HG03280 (cell line): ENCODE data around the gene CMTM2.

Experiments used
- ATAC-seq: cut with Tn5 transposase; IDR thresholded peaks from one replicate; pipeline ENCODE4 v1.9.1; 2021; ENCODE audit warnings: mild to moderate bottlenecking, moderate library complexity; ENCODE audit not compliant: unreplicated experiment

CMTM2 gene, protein sequence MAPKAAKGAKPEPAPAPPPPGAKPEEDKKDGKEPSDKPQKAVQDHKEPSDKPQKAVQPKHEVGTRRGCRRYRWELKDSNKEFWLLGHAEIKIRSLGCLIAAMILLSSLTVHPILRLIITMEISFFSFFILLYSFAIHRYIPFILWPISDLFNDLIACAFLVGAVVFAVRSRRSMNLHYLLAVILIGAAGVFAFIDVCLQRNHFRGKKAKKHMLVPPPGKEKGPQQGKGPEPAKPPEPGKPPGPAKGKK

DNA sequence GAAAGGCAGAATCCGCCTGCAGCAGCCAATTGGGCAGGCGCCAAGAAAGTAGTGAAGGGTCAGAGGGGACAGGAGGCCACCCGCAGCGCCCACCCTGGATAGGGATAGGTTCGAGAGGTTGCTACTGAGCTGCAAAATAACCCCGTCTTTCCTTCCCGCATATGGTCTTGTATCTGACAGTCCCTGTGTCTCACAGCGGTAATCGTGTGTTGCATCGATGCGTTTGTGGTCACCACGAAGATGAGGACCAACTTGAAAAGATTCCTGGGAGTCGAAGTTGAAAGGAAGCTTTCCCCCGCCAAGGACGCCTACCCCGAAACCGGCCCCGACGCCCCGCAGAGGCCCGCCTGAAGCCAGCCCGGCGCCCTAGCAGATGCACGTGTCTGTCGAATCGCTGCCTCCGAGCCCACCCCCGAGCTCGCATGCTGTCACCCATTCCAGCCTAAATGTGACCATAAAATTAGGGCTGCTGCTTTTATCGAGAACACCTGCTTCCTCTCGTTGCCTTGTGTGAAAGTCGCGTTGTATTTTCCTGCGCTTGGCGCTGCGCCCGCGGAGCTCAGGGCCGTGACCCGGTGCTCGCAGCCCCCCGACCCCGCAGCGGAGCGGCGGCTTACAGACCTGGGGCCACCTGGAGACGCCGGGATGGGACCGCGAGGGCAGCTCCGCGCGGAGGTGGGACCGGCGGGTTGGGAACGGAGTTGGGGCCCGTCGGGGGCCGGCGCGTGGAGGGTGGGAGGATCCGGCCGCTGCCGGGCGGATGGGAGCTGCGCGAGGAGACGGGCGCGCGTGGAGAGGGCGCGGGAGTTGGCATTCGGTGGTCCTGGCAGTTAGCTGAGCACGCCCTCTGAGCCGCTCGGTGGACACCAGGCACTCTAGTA, at the start of gene CMTM2:
TSS of gene CMTM2 (plus strand) at position 813 of the 881 bp plus-strand sequence. CDS start 145 bp downstream, outside the sequence.
- ATAC-seq, result no peak

DNA sequence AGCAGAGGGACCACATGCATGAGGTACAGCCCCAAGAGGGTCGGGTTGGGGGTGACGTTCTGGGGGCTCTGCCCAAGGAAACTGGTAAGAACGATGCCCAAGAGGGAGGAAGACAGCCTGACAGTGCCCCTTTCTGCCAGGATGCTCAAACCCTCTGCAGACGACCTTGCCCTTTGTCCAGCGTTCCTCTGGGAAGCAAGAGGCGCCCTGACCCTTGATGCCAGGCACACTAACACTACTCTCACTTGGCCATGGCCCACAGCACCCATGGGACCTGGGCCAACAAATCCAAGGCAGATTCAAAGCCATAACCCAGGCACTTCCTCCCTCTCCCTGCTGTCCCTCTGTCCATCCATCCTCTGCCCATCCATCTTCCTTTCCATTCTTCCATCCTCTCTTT, 49.8 kb upstream of the CMTM2 start:
- no peak for ATAC-seq

DNA sequence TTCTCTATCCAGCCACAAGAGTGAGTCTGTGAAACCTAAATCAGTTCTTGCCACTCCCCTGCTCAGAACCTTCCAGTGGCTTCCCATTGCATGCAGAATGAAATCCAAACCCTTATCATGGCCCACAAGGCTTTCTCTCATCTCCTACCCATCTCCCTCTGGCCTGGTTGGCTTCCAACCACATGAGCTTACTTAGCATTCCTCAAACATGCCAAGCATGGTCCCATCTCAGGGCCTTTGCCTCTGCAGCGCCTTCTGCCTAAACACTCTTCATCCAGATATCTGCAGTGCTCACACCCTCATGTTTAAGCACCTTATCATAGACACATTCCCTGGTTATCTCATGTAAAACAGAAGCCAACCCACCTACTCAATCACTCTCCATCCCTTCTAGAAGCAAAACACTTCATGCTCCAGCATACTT, 44.9 kb upstream of the CMTM2 start:
- ATAC-seq, result no peak

DNA sequence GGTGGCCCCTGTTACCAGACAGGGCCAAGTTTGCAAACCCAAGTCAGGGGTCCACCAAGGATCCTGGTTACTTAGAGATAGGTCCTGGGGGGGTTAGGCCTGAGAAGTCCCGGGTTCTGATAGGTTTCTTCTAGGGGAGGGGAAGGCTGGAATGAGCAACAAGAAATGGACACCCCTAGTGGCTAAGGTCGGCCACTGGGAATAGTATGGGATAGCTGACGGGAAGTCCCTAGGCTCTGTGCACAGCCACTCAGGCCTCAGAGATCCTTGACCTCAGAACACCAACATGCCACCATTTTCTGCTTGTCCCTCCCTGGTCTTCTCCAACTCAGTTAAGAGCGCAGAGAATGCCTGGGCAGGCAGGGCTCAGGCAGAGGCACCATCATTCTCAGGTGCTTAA, 42.7 kb upstream of the CMTM2 start:
- ATAC-seq, result no peak

DNA sequence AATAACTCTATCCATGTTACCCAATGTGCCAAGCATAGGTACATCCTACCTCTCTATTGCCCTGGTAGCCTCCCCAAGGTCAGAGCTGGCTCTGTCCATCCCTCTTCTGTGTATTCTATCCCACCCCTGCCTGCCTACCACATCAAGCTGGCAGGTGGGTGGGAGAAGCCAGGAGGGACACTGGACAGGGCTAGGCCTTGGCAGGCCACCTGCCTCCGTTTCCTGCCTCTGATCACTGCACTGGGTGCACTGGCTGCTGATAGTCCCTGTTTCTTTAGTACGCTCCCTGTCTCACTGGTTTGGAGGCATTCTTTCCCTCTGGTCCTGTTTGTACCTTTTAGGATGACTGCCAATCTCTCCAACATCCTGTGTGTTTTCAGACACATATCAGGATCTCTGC, 42.0 kb upstream of the CMTM2 start:
- ATAC-seq, result no peak

DNA sequence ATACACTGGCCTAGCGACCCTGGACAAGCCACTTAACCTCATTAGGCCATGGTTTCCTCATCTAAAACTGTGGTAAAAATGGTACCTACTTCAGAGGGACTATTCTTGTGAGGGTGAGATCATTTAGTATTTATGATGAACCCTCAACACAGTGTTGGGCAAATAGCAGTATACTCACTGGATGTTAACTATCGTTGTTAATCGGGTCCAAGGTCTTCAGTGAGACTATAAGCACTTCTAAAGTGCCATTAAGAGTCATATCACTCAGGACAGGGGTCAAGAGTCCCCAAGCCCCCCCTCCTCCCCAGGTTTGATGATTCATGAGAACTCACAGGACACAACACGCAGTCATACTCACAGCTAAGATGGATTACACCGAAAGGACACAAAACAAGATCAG, 40.4 kb upstream of the CMTM2 start:
- ATAC-seq, result no peak

DNA sequence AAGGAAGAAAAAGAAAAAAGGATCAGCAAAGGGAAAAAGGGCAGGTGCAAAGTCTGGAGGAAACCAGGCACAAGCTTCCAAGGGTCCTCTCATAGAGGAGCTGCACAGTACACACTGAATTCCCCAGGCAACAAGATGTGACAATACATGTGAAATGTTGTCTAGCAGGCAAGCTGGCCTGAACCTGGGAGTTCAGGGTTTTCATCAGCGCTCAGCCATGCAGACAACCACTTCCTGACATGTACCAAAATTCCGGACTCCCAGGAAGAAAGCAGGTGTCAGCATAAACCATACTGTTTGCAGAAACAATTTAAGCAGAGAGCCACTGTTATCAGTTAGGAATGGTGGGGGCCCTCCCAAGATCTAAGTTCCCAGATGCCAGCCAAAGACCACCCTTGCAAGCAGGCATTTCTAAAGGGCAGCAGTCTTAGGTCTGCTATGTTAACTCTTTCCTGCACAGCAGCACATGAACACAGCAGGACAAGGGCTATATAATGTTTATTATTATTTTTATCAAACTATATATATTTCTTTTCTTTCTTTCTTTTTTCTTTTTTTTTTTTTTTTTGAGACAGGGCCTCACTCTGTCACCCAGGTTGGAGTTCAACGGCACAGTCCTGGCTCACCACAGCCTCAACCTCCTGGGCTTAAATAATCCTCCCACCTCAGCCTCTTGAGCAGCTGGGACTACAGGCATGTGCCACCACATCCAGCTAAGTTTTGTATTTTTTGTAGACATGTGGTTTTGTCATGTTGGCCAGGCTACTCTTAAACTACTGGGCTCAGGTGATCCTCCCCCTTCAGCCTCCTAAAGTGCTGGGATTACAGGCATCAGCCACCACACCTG, 39.4 kb upstream of the CMTM2 start:
- ATAC-seq, result no peak

DNA sequence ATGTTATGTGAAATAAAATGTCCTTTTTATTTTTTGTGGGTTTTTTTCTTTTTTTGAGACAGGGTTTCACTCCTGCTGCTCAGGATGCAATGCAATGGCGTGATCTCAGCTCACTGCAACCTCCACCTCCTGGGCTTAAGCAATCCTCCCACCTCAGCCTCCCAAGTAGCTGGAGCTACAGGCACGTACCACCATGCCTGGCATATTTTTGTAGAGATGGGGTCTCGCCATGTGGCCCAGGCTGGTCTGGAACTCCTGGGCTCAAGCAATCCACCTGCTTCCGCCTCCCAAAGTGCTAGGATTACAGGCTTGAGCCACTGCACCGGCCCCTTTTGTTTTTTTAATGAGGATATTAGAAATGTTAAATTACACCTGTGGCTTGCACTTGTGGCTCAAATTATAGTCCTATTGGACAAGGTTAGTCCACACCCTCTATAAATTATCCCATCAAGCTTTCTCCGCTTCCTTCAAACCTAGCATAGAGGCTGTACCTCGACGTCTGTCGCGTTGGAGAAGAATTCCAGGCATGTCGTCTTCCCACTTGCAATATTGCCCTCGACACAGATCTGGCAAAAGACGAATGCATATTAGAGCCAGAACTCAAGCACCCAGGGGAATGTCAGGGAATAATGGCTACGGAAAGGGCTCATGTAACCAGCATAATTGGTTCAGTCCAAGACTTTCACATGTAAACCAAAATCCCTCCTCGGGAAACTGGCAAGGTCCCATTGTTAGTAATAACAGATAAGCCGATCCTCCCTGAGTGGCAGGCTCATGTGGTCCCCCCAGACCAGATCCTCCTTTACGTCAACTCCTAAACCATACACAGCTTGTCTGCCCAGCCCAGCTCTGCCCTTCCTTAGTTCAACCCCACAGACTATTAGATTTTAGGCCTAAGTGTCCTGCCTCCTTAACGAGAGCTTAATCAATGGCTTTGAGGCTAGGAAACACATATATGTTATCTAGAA, 37.6 kb upstream of the CMTM2 start:
- no peak for ATAC-seq

DNA sequence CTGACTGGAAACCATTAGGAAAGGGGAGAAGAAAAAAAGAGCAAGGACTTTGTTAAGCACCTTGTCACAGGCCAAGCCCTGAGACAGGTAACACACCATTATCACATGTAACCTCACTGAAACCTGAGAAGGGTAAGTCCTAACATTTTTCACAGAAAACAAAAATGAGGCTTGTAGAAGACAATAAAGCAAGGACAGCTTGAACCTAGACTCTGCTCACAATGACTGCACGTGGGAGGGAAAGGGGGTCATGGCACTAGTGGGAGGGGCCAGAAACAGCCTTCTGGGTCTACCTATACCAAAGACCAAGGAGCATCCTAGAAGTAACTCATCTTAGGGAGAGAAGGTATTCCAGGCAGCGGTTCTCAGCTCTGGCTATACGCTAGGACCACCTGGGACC, 36.9 kb upstream of the CMTM2 start:
- ATAC-seq, result no peak

DNA sequence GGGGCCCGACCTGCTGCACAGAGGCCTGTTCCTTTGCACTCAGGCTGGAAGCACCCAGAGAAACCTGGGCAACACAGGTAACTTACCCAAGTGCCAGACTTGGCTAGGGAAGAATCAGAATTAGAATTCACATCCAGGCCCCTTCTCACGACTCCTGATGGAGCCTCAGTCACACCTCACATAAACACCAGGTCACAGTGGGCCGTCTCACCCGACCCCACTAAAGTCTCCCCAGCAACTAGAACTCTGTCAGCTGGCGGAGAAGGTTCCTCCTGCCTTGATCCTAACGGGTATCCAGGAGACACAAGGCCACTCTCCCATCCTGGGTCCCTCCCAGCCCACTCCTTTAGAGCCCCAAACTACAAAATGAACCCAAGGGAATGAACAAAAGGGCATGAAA, 35.7 kb upstream of the CMTM2 start:
- no peak for ATAC-seq

DNA sequence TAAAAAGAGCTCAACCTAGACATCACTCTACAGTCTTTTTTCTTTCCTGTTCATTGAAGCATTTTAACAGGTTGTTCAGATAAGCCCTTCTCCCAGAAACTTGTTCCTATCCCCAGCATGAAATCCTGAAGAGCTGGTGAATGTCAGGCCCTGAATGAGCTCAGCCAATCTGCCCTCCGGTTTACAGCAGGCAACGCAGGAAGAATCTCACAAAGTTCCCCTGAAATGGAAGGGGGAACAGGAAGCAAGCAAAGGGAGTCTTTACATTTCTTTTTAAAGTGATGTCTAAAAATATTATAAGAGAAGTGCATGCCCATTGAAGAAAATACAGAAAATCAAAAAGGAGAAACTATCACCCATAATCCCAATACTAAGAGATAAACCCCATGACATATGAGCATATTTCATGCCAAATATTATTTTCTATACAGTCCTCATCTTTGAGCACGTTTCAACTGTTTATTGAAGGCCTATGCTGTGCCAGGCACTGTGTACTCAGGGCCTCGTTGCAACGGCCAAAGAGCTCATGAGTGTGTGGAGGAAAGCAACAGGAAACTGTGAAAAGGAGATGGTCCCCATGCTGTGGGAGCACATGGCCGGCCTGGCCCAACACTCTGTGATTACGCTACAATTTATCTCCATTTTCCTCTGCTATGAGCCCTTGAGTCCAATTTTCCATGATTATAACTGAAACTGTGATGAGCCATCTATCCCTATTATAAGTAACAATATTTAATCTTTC, 35.1 kb upstream of the CMTM2 start:
- no peak for ATAC-seq

DNA sequence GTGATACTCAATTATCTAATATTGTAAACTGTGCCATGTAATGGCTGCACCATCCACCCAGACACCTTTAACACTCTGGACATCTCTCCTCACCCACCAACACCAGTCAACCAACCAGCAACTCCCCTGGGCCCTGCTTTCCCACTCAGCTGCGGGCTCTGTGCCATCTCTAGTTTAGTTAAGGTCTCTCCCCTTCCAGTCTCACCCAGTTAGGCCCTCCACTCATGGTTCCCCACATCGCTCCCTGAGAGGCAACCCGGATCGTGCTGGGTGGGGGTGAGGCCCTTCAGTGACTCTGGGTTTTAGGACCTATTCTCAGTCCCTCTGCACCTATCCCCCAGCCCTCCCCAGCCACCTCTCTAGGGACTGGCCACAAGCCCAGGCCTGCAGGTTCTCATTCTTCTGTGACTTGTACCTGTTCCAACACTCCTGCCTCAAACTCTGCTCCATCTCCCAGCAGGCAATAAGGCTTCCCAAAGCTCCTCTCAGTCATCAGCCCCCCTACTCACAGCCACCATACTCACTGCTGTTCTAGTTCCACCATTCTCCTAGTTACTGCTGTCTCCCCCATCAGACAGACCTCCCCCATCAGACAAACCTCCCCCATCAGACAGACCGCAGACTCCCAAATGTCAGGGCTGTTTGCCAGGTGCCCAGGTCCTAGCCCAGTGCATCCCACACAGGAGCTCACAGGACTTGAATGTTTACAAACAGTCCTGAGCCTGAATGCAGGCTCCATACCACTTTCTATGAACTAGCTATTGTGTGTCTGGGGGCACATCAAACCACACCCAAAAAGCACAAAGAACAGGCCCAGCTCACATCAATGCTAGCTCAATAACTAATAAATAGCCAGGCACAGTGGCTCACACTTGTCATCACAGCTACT, 31.9 kb upstream of the CMTM2 start:
- no peak for ATAC-seq

DNA sequence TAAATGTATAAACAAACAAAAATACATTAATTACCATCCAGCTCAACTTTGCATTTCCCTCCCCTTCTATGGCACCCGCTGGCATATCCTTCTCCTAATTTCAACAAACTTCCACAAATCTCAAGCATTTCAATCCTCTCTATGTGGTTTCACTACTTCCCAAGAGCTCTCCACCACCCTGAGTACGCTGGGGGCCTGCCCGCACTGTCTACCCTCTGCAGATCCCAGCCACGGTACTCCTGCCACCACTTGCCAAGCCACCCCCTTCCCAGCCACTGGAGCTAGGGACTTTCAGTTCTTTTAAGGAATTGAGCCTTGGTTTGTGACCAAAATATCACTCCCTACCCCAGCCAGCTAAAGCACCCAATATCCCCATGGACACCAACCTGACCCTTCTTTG, 31.2 kb upstream of the CMTM2 start:
- ATAC-seq, result no peak

DNA sequence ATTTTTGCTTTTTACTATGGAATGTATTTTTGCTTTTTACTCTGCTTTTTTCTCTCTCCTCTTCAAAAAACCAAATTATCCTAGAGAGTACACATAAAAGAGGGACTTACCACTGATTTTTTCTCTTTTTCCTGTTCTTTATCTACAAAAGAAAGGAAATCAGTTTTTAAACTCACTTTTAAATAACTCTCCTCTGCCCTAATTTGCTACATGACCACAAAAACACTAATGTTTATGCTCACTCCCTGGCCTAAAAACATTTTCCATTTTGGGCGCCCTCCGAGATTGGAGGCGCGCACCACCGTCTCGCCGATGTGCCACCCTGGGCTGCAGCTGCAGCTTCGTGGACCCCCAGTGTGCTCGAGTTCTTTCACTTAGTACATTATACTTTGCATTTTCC, 30.4 kb upstream of the CMTM2 start:
- ATAC-seq, result no peak

DNA sequence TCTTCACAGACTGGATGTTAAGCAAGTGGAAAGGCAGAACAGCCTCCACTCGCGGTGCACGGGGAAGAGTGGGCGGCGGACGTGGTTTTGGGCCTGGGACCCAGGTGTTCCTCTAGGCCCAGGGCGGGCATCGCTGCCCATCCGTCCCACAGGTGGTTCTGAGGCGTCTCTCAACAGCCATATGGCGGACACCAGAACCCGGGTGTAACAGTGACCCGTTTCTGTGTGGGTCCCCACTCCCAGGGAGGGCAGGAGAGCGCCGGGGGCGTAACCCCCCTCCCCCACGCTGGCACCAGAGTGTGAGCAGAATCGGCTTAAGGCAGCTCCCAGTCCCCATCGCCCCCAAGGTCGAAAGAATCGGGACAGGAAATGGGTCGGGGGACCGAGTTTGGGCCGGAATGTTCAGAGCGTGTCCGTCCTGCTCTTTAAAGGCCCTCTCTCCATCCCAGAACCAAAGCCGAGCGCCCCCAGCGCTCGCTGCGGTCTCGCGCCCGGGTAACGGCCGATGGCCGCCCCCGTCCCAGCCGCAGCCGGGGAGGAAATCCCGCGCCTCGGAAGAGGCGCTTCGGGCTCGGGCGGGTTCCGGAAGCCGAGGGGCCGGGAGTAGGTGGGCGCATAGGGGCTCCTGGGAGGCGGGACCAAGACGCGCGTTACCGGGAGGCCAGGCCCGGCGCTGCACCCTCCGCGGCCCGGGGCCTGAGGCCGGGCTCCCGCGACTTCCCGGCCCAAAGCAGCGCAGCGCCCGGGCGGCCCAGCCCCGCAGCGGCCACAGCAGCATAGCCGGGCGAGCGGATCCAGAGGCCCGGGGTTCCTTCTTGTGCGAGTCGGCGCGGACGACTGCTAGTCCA, 29.8 kb upstream of the CMTM2 start, which contains the start of gene TK2:
TSS of gene TK2 (minus strand) at position 839 of the 848 bp plus-strand sequence. CDS start at position 778, 61 bp downstream.
- no peak for ATAC-seq

DNA sequence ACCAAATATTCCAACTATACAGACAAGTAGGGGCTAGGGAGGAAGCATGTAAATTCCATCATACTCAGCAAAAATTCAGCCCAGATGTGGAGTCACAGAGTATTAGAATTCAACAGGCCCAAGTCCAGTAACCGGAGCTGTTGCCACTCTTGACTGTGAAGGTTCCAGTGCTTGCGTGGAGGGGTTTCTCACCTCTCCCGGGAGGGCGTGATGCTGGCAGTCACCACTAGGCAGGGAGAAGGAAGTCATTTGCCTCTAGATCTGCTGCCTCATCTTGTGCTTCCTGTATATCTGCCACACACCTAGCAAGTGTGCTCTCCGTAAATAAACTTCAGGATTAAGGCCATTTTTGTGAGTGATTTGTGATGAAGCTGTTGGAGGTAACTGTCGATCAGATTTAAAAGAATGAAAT, 27.9 kb upstream of the CMTM2 start:
- ATAC-seq, result no peak

DNA sequence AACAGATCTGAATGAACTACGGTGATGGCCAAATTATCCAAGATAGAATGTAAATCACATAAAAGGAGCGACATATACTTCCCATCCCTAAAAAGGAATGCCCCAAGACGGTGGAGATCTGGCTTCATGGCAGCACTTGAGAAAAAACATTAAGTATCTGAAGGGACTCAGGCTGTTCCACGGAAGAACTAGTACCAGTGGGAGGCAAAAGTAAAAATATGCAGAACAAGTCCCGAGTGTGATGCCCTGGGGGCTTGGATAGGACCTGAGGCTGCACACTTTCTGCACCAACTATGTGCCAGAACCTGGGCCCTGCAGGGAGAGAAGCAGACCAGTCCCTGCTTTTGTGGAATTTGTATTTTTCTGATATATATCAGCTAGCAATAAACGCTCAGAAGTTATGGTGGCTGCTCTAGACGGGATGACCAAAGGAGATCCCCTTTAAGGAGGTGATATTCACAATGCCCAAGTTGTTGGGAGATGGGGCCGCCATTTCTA, 27.4 kb upstream of the CMTM2 start:
- no peak for ATAC-seq
